AG04449 (cell line): ENCODE results near the gene PPP2R5D.
"Not testable (repeated sequence)": the region's sequence is repeated elsewhere in the genome, so short reads cannot be mapped to it uniquely, and the experiment has no call there.

ENCODE experiments used
- CTCF ChIA-PET: fragments of 350-600 bp; formaldehyde crosslinking; extraction: SDS; loops from one replicate; lab custom pipeline; 2021; ENCODE audit warnings: antibody characterized with exemption; lab: Yijun Ruan, JAX
- POLR2A ChIA-PET: fragments of 400-600, 350-600 bp; formaldehyde crosslinking; extraction: SDS; loops from one replicate; lab custom pipeline; 2020; ENCODE audit warnings: antibody characterized with exemption, inconsistent platforms; lab: Yijun Ruan, JAX
- DNase-seq: peaks from one replicate; pipeline ENCODE4 v3.0.0-alpha.2; 2010; ENCODE audit warnings: low read depth, low spot score
- H3K4me3 ChIP-seq: 2 replicates; pipeline ENCODE4 v1.5.1; 2011; ENCODE audit warnings: low read depth, mild to moderate bottlenecking, control low read depth, low read length
- CTCF ChIP-seq: IDR thresholded peaks from one replicate; pipeline ENCODE4 v1.5.1; 2011; ENCODE audit warnings: mild to moderate bottlenecking, moderate library complexity, low read length, control low read depth, inconsistent platforms; ENCODE audit not compliant: insufficient read depth; ENCODE audit errors: missing control alignments

The PPP2R5D gene

DNA sequence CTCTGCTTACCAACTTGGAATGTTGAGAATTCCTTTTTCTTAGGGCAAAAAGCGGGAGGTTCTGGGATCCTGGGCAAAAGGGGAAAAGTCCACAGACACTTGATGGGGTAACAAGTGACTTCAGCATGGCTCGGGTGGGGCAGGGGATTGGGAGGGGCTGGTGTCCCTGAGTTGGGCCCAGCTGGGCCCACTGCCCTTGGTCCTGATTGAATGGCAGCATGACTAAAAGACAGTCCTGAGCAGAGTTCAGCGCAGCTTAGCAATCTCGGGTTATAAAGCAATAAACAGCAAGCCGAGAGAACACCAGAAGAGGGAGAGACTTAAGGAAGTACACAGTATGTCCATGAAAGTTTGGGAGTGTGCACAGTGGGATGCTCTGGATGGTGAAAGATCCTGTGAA is 5.6 kb downstream of the PPP2R5D start:
- ChIA-PET POLR2A (no interaction called here), CTCF (no interaction called here)
- no peak overlapping the region for H3K4me3 ChIP-seq
- DNase-seq: no peak
- no peak for TF ChIP-seq CTCF

GRCh38 chr6:42993445-42993844 is 9.1 kb downstream of the PPP2R5D start:
- CTCF ChIA-PET: interaction anchor here (1.6 kb wide), 1 partner anchor 9 kb away, joined by 9 read pairs; the partner anchor contains the start of gene PPP2R5D
- no peak for DNase-seq

GRCh38 chr6:42996513-42996912 is 12.1 kb downstream of the PPP2R5D start:
- POLR2A ChIA-PET: interaction anchor here (0.6 to 1.2 kb wide), 4 partner anchors 11 to 176 kb away, joined by 3 to 4 read pairs (median 4); partner anchors contain the start of genes PEX6 and PPP2R5D

More at GRCh38 chr6:42993445-42993844, 9.1 kb downstream of the PPP2R5D start:
- no peak overlapping the region for H3K4me3 ChIP-seq
- TF ChIP-seq CTCF: no peak
- POLR2A ChIA-PET: interaction anchor here (1.0 kb wide), 1 partner anchor 16 kb away, joined by 4 read pairs; no protein-coding TSS in a partner anchor

DNA sequence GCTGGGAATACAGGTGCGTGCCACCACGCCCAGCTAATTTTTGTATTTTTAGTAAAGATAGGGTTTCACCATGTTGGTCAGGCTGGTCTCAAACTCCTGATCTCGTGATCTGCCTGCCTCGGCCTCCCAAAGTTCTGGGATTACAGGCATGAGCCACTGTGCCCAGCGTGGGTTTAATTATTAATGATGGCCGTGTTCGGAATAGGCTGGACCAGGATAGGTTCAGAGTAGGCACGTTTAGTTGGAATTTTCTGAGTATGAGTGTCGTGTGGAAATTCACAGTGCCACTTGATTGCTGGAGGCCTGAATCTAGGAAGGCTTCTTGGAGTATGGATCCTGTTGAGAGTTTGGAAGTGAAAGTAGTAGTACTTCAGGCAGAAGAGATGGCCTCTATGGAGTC is 13.8 kb downstream of the PPP2R5D start:
- not testable (repeated sequence) for H3K4me3 ChIP-seq, DNase-seq
- CTCF ChIA-PET: interaction anchor here (2.6 kb wide), 1 partner anchor 145 kb away, joined by 15 read pairs; no protein-coding TSS in a partner anchor
- POLR2A ChIA-PET: interaction anchor here (1.4 kb wide), 1 partner anchor 19 kb away, joined by 4 read pairs; the partner anchor contains the start of gene PEX6

More at GRCh38 chr6:42996513-42996912, 12.1 kb downstream of the PPP2R5D start:
- no peak for DNase-seq
- TF ChIP-seq CTCF: no peak
- CTCF ChIA-PET: interaction anchor here (0.7 to 2.6 kb wide), 10 partner anchors 8 to 147 kb away, joined by 3 to 15 read pairs (median 4); no protein-coding TSS in a partner anchor
- H3K4me3 ChIP-seq: no peak overlapping the region

DNA sequence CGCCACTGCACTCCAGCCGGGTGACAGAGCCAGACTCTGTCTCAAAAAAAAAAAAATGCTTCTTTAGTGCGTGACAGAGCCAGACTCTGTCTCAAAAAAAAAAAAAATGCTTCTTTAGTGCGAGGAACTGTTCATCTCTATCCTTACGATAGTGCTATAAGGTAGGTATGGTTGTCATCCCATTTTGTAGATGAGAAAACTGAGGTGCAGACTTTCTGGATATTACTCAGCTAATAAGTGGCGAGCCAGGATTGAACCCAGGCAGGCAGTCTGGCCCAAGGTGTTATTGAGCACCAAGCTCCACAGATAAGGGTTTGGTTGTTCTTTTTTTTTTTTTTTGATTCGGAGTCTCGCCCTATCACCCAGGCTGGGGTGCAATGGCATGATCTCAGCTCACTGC is 17.5 kb downstream of the PPP2R5D start:
- ChIA-PET POLR2A (no interaction called here), CTCF (interaction anchor here (1.5 kb wide), 1 partner anchor 11 kb away, joined by 4 read pairs; no protein-coding TSS in a partner anchor)
- no peak for TF ChIP-seq CTCF
- no peak overlapping the region for H3K4me3 ChIP-seq
- no peak for DNase-seq

DNA sequence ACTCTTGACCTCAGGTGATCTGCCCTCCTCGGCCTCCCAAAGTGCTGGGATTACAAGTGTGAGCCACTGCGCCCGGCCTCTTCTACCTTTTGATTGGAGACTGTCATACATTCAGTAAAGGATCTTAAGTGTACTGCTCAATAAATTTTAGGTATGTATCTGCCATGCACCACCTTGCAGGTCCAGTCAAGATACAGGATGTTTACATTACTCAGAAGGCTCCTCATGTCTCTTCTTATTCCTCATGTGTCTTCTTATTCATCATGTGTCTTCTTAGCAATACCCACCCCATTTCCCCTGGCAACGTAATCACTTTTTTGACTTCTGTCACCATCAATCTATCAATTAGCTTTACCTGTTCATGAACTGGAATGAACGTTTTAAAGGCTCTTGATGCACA is 21.5 kb downstream of the PPP2R5D start:
- ChIA-PET CTCF (interaction anchor here (1.5 to 2.0 kb wide), 3 partner anchors 7 to 138 kb away, joined by 5 to 8 read pairs (median 5); partner anchors contain the start of gene MEA1), POLR2A (no interaction called here)
- TF ChIP-seq CTCF: no peak
- no peak overlapping the region for H3K4me3 ChIP-seq
- DNase-seq: no peak
